ENCODE measurements around the gene CRABP1.

The CRABP1 gene

GRCh38 chr15:78335985-78336384 lies 4.2 kb upstream of the CRABP1 start:
- Histone ChIP-seq H3K4me1 (ENCODE audit: control insufficient read depth, insufficient read depth, low read length) (peaks cover 7% of the 10 kb centered on the region), H3K36me3 (ENCODE audit: control insufficient read depth, insufficient read depth, low read length, severe bottlenecking) (no peaks in the 10 kb centered on the region), H3K9me3 (ENCODE audit: control insufficient read depth, low read length) (peaks cover 8% of the 10 kb centered on the region), H3K4me3 (ENCODE audit: low read length) (no peak overlapping the region), H3K27me3 (replicated peaks; ENCODE audit: control insufficient read depth, insufficient read depth, low read length) (peaks cover 44% of the 10 kb centered on the region), H3K9ac (ENCODE audit: low read length) (no peak overlapping the region)
- no peak for DNase-seq (ENCODE audit: low read depth)

DNA sequence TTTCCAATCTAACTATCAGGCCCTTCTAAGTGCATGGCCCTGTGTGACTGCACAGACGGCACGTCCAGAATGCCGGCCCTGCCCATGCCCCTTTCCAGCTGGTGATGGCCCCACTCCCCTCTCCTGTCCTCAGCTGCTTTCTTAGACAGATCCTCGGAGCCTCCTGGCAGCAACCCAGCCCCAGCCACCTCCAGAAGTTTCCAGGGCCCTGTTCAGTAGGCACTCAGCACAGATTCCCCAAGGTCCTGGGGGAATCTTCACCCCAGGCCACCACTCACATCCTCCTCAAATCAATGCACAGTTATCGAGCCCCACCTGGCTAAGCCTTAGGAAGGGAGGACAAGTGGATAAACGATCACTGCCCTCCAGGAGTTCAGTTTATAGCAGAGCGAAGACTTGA lies 1.4 kb upstream of the CRABP1 start:
- Histone ChIP-seq H3K36me3 (ENCODE audit: control insufficient read depth, insufficient read depth, low read length, severe bottlenecking) (no peaks in the 10 kb centered on the region), H3K9ac (ENCODE audit: low read length) (no peak overlapping the region), H3K4me3 (ENCODE audit: low read length) (no peak overlapping the region), H3K9me3 (ENCODE audit: control insufficient read depth, low read length) (peaks cover 8% of the 10 kb centered on the region), H3K4me1 (ENCODE audit: control insufficient read depth, insufficient read depth, low read length) (peaks cover 3% of the 10 kb centered on the region), H3K27me3 (replicated peaks; ENCODE audit: control insufficient read depth, insufficient read depth, low read length) (peaks cover 72% of the 10 kb centered on the region)
- DNase-seq (ENCODE audit: low read depth): no peak

GRCh38 chr15:78339559-78339958 lies 594 bp upstream of the CRABP1 start:
- no peak overlapping the region for H3K9ac ChIP-seq (ENCODE audit: low read length)
- peaks cover 3% of the 10 kb centered on the region for H3K4me1 ChIP-seq (ENCODE audit: control insufficient read depth, insufficient read depth, low read length)
- peaks cover 73% of the 10 kb centered on the region for H3K27me3 ChIP-seq (replicated peaks; ENCODE audit: control insufficient read depth, insufficient read depth, low read length)
- no peaks in the 10 kb centered on the region for H3K36me3 ChIP-seq (ENCODE audit: control insufficient read depth, insufficient read depth, low read length, severe bottlenecking)
- H3K9me3 ChIP-seq (ENCODE audit: control insufficient read depth, low read length): peaks cover 8% of the 10 kb centered on the region
- no peak for DNase-seq (ENCODE audit: low read depth)
- H3K4me3 ChIP-seq (ENCODE audit: low read length): no peak overlapping the region

DNA sequence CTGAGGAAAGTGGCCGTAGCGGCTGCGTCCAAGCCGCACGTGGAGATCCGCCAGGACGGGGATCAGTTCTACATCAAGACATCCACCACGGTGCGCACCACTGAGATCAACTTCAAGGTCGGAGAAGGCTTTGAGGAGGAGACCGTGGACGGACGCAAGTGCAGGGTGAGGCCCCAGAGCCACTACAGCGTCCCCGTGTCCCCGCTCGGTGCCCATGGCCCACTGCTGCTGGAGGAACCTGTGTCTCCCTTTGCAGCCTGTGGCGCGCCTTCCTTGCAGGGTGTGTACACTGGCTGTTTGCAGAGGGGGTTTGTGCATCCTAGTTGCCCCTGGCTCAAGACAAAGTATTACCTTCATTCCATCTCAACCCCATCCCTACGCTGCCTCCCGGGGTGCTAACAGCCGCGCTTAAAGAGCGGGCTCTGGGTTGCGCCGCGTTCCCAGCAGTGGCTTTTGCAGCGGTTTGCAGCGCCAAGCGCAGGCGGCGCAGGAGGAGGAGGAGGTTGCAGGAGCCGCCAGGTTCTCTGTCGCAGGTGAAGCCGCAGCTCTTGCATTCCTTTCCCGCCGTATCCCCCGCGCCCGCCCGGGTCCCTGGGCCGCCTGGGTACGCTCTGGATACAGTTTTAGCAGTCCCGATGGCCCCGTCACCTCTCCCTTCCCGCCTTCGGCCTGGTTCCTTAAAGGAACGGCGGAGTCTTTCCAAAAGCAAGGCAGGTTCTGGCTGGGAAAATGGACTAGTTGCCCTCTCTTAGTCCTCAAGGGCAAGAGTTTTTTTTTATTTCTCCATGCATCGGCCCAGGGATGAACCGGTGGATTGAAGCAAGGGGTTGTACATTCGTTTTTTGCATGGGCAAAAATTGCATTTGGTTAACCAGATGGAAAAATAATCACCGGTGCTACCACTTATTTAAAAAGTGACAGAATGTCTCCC lies 1.2 kb downstream of the CRABP1 start:
- Histone ChIP-seq H3K4me1 (ENCODE audit: control insufficient read depth, insufficient read depth, low read length) (peaks cover 3% of the 10 kb centered on the region), H3K9me3 (ENCODE audit: control insufficient read depth, low read length) (no peaks in the 10 kb centered on the region), H3K9ac (ENCODE audit: low read length) (no peak overlapping the region), H3K36me3 (ENCODE audit: control insufficient read depth, insufficient read depth, low read length, severe bottlenecking) (no peaks in the 10 kb centered on the region), H3K27me3 (replicated peaks; ENCODE audit: control insufficient read depth, insufficient read depth, low read length) (peaks cover 77% of the 10 kb centered on the region), H3K4me3 (ENCODE audit: low read length) (no peak overlapping the region)
- peak; percentile 8 for DNase-seq (ENCODE audit: low read depth)

DNA sequence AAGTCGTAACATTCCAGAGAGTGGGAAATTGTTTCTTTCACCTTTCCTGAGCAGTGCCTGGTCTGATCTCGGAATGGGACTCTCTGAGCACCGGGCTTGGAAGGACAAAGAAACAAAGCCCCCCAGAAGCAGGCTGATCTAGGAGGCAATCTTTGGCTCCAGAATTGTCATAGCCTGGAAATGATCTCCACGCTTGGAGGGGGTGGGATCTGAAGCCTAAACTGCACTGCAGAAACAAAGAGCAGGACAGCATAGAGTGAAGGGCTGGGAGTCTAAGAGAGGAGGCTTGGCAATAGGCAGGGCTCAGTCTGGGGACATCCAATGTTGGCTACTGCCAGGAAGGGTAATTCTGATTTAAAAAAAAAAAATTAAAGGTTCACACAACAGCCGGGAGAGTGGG lies 1.9 kb downstream of the CRABP1 start:
- no peak overlapping the region for H3K4me3 ChIP-seq (ENCODE audit: low read length)
- no peaks in the 10 kb centered on the region for H3K9me3 ChIP-seq (ENCODE audit: control insufficient read depth, low read length)
- peaks cover 71% of the 10 kb centered on the region for H3K27me3 ChIP-seq (replicated peaks; ENCODE audit: control insufficient read depth, insufficient read depth, low read length)
- no peaks in the 10 kb centered on the region for H3K36me3 ChIP-seq (ENCODE audit: control insufficient read depth, insufficient read depth, low read length, severe bottlenecking)
- no peak for DNase-seq (ENCODE audit: low read depth)
- no peak overlapping the region for H3K9ac ChIP-seq (ENCODE audit: low read length)
- H3K4me1 ChIP-seq (ENCODE audit: control insufficient read depth, insufficient read depth, low read length): peaks cover 3% of the 10 kb centered on the region

GRCh38 chr15:78343276-78344060 lies 3.3 kb downstream of the CRABP1 start:
- H3K9me3 ChIP-seq (ENCODE audit: control insufficient read depth, low read length): no peaks in the 10 kb centered on the region
- peaks cover 63% of the 10 kb centered on the region for H3K27me3 ChIP-seq (replicated peaks; ENCODE audit: control insufficient read depth, insufficient read depth, low read length)
- H3K9ac ChIP-seq (ENCODE audit: low read length): no peak overlapping the region
- DNase-seq (ENCODE audit: low read depth): no peak
- H3K4me1 ChIP-seq (ENCODE audit: control insufficient read depth, insufficient read depth, low read length): peaks cover 6% of the 10 kb centered on the region
- no peak overlapping the region for H3K4me3 ChIP-seq (ENCODE audit: low read length)
- no peaks in the 10 kb centered on the region for H3K36me3 ChIP-seq (ENCODE audit: control insufficient read depth, insufficient read depth, low read length, severe bottlenecking)

DNA sequence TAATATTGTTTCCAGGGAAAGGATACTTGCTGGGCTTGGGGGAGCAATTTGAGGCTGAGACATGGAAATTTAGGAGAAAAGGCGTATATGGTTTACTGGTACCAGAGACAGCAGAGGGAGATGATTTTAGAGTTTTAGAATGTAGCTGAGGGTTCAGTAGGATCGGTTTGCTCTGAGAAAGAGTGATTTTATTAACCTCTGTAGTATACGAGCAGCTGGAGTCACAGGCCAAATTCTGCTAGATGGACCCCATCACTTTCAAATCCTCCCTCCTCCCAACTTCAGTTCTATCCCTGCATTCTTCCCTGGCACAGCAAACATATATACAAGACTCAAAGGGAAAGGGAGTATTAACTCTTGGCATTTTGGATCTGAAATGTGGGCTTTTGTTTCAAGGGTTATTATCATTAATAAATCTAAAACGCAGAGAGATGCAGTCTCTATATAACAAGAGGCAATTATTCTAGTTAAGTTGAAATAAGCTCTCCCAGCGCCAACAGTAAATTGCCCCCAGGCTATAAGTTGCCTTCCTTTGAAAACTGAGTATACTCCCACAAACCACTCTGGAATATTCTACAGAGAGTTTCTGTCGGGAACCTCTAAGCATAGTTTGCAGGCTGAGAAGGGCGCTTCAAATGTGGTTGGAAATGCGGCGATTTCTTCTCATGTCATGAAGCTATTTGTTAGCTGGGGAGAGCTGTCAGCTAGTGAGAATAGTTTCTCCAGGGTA lies 5.4 kb downstream of the CRABP1 start:
- Histone ChIP-seq H3K9ac (ENCODE audit: low read length) (no peak overlapping the region), H3K27me3 (replicated peaks; ENCODE audit: control insufficient read depth, insufficient read depth, low read length) (peaks cover 45% of the 10 kb centered on the region), H3K36me3 (ENCODE audit: control insufficient read depth, insufficient read depth, low read length, severe bottlenecking) (no peaks in the 10 kb centered on the region), H3K9me3 (ENCODE audit: control insufficient read depth, low read length) (no peaks in the 10 kb centered on the region), H3K4me1 (ENCODE audit: control insufficient read depth, insufficient read depth, low read length) (peaks cover 3% of the 10 kb centered on the region), H3K4me3 (ENCODE audit: low read length) (no peak overlapping the region)
- DNase-seq (ENCODE audit: low read depth): peak; percentile 27

GRCh38 chr15:78347586-78348543 lies 7.7 kb downstream of the CRABP1 start:
- Histone ChIP-seq H3K4me3 (ENCODE audit: low read length) (no peak overlapping the region), H3K9me3 (ENCODE audit: control insufficient read depth, low read length) (no peaks in the 10 kb centered on the region), H3K27me3 (replicated peaks; ENCODE audit: control insufficient read depth, insufficient read depth, low read length) (peaks cover 27% of the 10 kb centered on the region), H3K4me1 (ENCODE audit: control insufficient read depth, insufficient read depth, low read length) (peaks cover 3% of the 10 kb centered on the region), H3K9ac (ENCODE audit: low read length) (no peak overlapping the region), H3K36me3 (ENCODE audit: control insufficient read depth, insufficient read depth, low read length, severe bottlenecking) (no peaks in the 10 kb centered on the region)
- DNase-seq (ENCODE audit: low read depth): no peak

GRCh38 chr15:78350058-78350457 lies 9.9 kb downstream of the CRABP1 start:
- Histone ChIP-seq H3K27me3 (replicated peaks; ENCODE audit: control insufficient read depth, insufficient read depth, low read length) (peaks cover 21% of the 10 kb centered on the region), H3K36me3 (ENCODE audit: control insufficient read depth, insufficient read depth, low read length, severe bottlenecking) (no peaks in the 10 kb centered on the region), H3K9ac (ENCODE audit: low read length) (no peak overlapping the region), H3K9me3 (ENCODE audit: control insufficient read depth, low read length) (no peaks in the 10 kb centered on the region), H3K4me1 (ENCODE audit: control insufficient read depth, insufficient read depth, low read length) (peaks cover 3% of the 10 kb centered on the region), H3K4me3 (ENCODE audit: low read length) (no peak overlapping the region)
- DNase-seq (ENCODE audit: low read depth): no peak

DNA sequence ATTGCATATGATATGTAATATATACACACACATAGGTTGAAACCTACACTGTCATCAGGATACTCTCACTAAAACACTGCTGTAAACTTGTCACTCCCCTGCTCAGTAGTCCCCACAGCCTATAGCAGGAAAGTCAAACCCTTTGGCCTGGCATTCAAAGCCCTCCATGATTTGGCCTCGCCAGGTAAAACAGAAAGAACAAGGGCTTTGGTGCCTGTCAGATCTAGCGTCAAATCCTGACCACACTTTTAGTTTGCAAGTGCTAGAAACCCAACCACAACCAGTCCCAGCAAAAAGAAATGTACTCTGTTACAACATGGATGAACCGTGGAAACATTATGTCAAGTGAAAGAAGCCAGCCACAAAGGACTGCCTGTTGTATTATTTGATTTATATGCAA lies 11.4 kb downstream of the CRABP1 start:
- Histone ChIP-seq H3K36me3 (ENCODE audit: control insufficient read depth, insufficient read depth, low read length, severe bottlenecking) (no peaks in the 10 kb centered on the region), H3K27me3 (replicated peaks; ENCODE audit: control insufficient read depth, insufficient read depth, low read length) (peaks cover 19% of the 10 kb centered on the region), H3K4me1 (ENCODE audit: control insufficient read depth, insufficient read depth, low read length) (peaks cover 3% of the 10 kb centered on the region), H3K4me3 (ENCODE audit: low read length) (no peak overlapping the region), H3K9me3 (ENCODE audit: control insufficient read depth, low read length) (no peaks in the 10 kb centered on the region), H3K9ac (ENCODE audit: low read length) (no peak overlapping the region)
- no peak for DNase-seq (ENCODE audit: low read depth)
